ENCODE results near the gene DUSP23.

Gene DUSP23

GRCh38 chr1:159780583-159781582, at the start of gene DUSP23:
Gene DUSP23, plus strand, starts transcription at chr1:159780962. Its CDS starts 139 bp downstream, at chr1:159781101.
- peak; percentile 97 for DNase-seq (ENCODE audit: low spot score)

- DNase-seq (ENCODE audit: low spot score) = no peak
Observed at GRCh38 chr1:159737238-159737916, 43.4 kb upstream of the DUSP23 start.

DNA sequence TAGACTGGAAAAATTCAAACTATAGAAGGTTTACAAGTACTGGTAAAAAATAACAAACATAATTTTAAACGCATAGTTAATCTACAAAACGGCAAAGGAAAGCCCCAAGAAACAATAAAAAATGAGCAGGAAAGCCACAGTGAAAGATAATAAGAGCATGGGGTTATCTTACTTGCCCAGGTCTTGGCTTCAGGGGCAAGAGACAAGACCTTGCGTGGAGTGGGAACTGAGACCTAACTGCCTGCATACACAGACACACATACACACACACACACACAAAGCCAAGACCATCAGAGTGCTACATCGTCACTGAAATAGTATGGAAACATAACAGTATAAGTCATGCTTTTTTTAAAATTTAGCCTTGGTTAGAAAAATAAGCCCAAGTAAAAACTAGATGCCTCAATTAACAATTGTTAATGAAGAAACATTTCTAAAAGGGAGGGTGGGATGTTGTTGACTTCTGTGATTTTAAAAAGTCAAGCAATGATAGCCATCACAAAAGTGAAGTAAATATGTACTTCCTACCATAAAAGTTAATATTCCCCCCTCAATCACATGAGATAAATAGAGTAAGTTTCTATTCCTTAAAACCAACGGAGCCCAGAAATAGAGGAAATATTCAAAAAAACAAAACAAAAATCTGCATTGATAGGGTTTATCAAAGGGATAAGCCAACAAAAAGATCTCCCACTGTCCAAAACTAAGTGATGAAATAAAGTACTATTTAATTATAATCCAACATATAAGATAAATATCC, 36.9 kb upstream of the DUSP23 start:
- no peak for DNase-seq (ENCODE audit: low spot score)

- no peak for DNase-seq (ENCODE audit: low spot score)
Observed at GRCh38 chr1:159746666-159747065, 34.1 kb upstream of the DUSP23 start.

DNA sequence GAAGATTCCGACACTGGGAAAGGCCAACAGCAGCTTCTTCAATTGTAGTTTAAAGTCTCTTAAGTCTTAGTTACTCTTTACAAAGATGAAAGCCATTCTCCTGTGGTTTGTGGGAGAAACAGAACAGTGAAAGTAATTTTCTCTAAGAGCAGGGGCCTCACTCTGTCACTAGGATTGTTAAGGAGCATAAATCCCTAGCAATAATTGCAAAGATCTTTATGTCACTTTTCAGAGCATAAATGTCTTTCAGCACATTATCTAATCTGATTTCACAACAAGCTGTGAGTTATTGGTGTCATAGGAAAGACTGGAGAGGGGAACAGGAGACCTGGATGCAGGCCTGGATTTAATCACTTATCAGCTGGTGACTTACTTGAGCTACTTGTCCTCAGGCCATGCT, 32.4 kb upstream of the DUSP23 start:
- no peak for DNase-seq (ENCODE audit: low spot score)

DNA sequence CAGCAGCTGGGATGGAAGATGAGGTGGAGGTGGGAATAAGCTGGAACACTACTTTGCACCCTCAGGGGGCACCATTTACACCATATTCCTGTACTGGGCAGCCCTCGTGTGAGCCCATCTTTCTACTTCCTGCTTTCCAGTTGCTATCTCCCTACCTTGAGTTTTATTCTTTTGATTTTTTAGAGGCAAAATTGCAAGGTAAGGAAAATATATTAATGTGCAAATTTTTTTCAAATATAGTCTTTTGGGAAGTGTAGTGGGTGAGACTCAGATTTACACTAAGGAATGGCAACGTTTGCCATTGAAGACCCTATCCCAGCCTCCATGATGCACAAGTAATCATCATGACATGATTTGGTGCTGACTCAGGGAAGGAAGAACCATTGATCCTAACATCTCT, 31.1 kb upstream of the DUSP23 start:
- no peak for DNase-seq (ENCODE audit: low spot score)

- no peak for DNase-seq (ENCODE audit: low spot score)
Observed at GRCh38 chr1:159750621-159751020, 30.1 kb upstream of the DUSP23 start.

- no peak for DNase-seq (ENCODE audit: low spot score)
Observed at GRCh38 chr1:159751031-159751430, 29.7 kb upstream of the DUSP23 start.

DNA sequence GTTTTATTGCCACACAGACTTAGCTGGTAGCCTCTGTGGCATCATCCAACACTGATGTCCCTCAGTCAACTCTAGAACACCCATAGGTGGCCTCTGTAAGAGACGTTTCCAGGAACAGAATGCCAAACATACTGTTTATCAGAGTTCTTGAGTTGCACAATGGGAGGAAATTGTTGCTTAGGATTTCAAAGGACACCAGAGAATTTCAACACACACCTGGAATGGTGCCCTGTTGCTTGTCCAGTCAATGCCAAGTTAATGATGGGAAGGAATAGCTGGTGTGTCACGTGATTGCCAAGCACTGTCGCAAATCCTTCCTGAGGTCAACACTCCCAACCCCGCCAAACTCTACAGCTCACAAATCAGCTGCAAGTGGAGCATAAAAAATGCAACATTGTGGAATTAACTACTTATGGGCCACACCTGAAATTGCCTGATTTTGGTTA, 28.6 kb upstream of the DUSP23 start:
- no peak for DNase-seq (ENCODE audit: low spot score)

DNA sequence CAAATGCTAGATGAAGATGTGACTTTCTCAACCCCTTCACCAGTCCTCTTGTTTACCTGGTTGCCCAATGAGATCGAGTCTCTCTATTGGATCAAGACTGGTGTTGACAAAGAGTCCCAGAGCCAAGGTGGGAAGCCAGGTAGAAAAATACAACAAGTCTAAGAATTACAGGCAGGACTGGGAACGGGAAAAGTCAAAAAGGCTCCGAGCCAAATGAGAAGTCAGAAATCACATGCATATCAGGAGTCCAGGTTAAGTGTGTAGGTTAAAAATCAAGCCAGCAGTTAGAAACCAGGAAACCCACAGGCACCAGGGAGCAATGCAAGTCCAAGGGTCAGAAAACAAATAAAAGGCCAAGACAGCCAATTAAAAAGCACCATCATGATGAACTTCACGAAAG, 27.4 kb upstream of the DUSP23 start:
- no peak for DNase-seq (ENCODE audit: low spot score)

DNA sequence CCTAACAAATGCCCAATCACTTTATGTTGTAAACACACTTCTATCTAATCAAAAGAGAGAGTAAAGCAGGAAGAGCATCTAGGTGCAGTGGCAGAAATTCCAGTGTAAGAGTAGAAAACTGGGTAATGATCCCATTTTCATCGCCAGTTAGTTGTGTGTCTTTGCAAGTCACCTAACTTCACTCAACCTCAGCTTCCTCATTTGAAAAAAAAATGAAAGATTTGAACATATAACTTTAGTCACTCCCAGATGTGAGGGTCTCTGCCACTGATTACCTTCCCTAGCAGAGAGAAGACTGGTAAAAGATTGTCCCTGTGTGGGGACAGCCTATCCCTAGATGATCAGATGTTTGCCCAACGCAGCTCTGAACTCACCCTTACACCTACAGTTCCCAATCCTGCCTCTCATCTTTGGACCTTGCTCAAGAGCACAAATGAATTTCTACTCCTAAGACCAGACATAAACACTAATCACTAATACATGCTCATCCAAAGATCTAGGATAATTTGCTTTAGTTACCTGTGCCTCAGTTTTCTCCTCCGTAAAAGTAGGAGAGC, 25.2 kb upstream of the DUSP23 start:
- no peak for DNase-seq (ENCODE audit: low spot score)

GRCh38 chr1:159756397-159756796, 24.4 kb upstream of the DUSP23 start:
- no peak for DNase-seq (ENCODE audit: low spot score)

- no peak for DNase-seq (ENCODE audit: low spot score)
Observed at GRCh38 chr1:159763686-159764085, 17.1 kb upstream of the DUSP23 start.

DNA sequence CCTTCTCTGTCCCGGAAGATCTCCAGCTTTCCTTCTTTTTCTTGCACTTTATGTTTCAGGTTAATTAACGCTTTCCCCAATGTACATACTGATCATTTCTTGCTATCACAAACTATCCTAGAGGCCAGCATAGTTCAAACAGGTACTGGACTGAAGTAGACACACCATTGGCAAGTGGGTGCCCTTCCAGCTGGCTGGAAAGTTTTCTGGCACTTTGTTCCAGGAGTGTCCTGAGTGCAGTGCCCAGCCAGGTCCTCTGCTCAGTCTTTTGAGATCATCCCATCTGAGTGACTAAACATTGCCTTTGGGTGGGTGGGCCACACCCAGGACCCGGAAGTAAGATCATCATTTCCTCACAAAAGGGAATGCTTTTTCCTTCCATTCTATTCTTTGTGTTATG, 15.0 kb upstream of the DUSP23 start:
- DNase-seq (ENCODE audit: low spot score) = no peak

- no peak for DNase-seq (ENCODE audit: low spot score)
Observed at GRCh38 chr1:159771127-159771895, 9.5 kb upstream of the DUSP23 start.

DNA sequence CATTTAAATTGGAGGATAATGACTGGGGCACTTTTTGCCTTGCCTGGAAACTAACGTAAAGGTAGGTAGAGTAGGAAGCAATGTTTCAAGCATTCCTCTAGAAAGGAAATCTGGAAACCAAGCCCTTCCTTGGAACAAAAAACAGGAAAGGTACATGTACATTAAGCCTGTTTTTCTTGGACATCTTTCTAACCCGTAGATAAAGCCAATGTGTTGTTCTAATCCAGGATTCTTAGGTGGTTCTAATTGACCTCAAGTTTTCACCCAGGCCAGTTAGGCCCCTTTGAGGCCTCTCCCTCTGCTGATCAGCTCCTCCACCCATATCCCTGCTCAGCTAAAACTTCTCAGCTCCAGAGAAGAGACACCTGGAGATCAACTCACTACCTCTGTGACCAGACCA, 6.3 kb upstream of the DUSP23 start:
- no peak for DNase-seq (ENCODE audit: low spot score)

DNA sequence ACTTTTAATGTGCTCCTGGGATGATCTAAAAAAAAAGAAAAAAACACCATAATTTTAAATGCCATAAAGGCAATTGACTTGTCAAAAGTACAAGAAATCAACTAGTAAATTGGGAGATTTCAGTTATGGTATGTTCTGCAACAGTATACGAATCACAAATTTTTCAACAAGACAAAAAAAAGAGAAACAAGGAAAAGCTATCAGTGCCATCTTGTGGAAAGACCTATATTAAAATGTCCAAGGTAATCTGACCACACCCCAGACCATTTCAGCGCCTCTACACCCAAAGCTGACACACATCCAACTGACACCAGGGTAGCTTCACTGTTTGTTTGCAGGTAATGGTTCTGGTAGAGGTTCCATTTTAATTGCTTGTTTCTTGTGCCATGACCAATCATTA, 5.0 kb upstream of the DUSP23 start:
- no peak for DNase-seq (ENCODE audit: low spot score)

GRCh38 chr1:159778266-159778665, 2.5 kb upstream of the DUSP23 start:
- no peak for DNase-seq (ENCODE audit: low spot score)

DNA sequence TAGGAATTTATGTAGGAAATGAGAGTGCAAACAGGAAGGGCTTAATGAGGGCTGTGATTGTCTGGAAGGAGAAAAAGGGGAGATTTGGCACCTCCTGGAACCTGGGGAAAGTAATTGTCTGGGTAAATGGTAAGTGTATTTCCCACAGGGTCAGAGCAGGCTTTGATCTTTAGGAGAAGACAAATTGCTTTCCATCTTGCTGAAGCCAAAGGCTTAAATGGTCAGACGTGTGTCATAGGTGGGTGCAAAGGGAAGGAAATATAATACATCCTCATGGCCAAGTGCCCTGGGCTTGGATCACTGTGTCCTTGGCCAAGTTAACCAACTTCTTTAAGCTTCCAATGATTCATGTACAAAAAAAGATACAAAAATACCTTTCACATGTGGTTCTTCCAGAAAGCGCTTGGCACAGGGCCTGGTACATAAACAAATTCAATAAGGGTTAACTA, 1.3 kb upstream of the DUSP23 start:
- no peak for DNase-seq (ENCODE audit: low spot score)

DNA sequence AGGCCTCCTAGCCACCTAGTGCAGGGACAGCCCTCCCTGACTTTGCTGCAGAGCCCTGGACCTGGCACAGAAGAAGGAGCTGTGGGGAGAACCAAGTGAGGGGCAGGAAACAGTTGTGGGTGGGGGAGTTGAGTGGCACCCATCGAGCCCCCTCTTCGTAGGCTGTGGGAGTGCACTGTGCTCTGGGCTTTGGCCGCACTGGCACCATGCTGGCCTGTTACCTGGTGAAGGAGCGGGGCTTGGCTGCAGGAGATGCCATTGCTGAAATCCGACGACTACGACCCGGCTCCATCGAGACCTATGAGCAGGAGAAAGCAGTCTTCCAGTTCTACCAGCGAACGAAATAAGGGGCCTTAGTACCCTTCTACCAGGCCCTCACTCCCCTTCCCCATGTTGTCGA, 1.2 kb downstream of the DUSP23 start:
- DNase-seq (ENCODE audit: low spot score) = no peak

- no peak for DNase-seq (ENCODE audit: low spot score)
Observed at GRCh38 chr1:159783724-159784123, 3.0 kb downstream of the DUSP23 start.
